IMR-90 (cell line): Measurements from ENCODE around the gene HIKESHI. TPM values are rescaled to one million over a fixed set of nuclear protein-coding genes. Genes with fewer than 3 reads are reported as not detected.

Source experiments
- ATAC-seq: fragments of 200-7000 bp; cut with Tn5 transposase; 2 replicates; pipeline ENCODE4 v1.9.1; 2020; ENCODE audit warnings: low read depth, mild to moderate bottlenecking, moderate library complexity
- BruUV-seq: library from RNA; stranded (reverse); fragments of 400-500 nt; replicated peaks from 2 replicates; lab custom pipeline; 2021; lab: Mats Ljungman, UMichigan
- CTCF ChIA-PET: fragments of 300-600 bp; formaldehyde crosslinking; extraction: SDS; loops from one replicate; lab custom pipeline; 2021; ENCODE audit warnings: antibody characterized with exemption; lab: Yijun Ruan, JAX
- POLR2A ChIA-PET: fragments of 300-600 bp; sonication (Branson Sonifier 250); formaldehyde crosslinking; loops from one replicate; lab custom pipeline; 2022; ENCODE audit warnings: antibody characterized with exemption; ENCODE audit not compliant: unreplicated experiment; lab: Charles Lee
- DNase-seq: peaks from one replicate; pipeline ENCODE4 v3.0.0; 2013
- H2AFZ ChIP-seq: replicated peaks from 2 replicates; pipeline ENCODE3; 2013; ENCODE audit warnings: low read length, mild to moderate bottlenecking; ENCODE audit not compliant: poor library complexity
- H2AK5ac ChIP-seq: 2 replicates; pipeline ENCODE4 v1.6.1; 2013; ENCODE audit warnings: low read depth, low read length, inconsistent platforms
- H2AK9ac ChIP-seq: replicated peaks from 2 replicates; pipeline ENCODE3; 2013; ENCODE audit warnings: mild to moderate bottlenecking, low read depth, low read length, moderate library complexity; ENCODE audit not compliant: poor library complexity
- H2BK120ac ChIP-seq: 2 replicates; pipeline ENCODE4 v1.6.1; 2013; ENCODE audit warnings: low read depth, low read length, inconsistent platforms
- H2BK15ac ChIP-seq: 3 replicates; pipeline ENCODE4 v1.6.1; 2013; ENCODE audit warnings: low read depth, low read length, inconsistent platforms
- H2BK20ac ChIP-seq: 2 replicates; pipeline ENCODE4 v1.6.1; 2013; ENCODE audit warnings: low read depth, mild to moderate bottlenecking, inconsistent platforms, low read length, moderate library complexity
- H2BK5ac ChIP-seq: 2 replicates; pipeline ENCODE4 v1.6.1; 2013; ENCODE audit warnings: mild to moderate bottlenecking, low read depth, low read length, inconsistent platforms; ENCODE audit not compliant: poor library complexity, severe bottlenecking
- H3K14ac ChIP-seq: replicated peaks from 2 replicates; pipeline ENCODE4 v1.6.1; 2013; ENCODE audit warnings: low read depth, low read length, inconsistent platforms
- H3K18ac ChIP-seq: 2 replicates; pipeline ENCODE4 v1.6.1; 2013; ENCODE audit warnings: low read depth, low read length, control low read depth
- H3K23ac ChIP-seq: 2 replicates; pipeline ENCODE4 v1.6.1; 2013; ENCODE audit warnings: low read depth, low read length, inconsistent platforms
- H3K27ac ChIP-seq: 2 replicates; pipeline ENCODE4 v1.5.1; 2013; ENCODE audit warnings: mild to moderate bottlenecking, control low read depth, low read length; ENCODE audit not compliant: insufficient read depth
- H3K27me3 ChIP-seq: 2 replicates; pipeline ENCODE4 v1.6.1; 2013; ENCODE audit warnings: low read length; ENCODE audit not compliant: control insufficient read depth, insufficient read depth
- H3K36me3 ChIP-seq: 2 replicates; pipeline ENCODE4 v1.6.1; 2013; ENCODE audit warnings: low read length, mixed read lengths; ENCODE audit not compliant: control insufficient read depth, insufficient read depth
- H3K4ac ChIP-seq: 2 replicates; pipeline ENCODE4 v1.6.1; 2013; ENCODE audit warnings: low read depth, low read length, inconsistent platforms
- H3K4me1 ChIP-seq: 2 replicates; pipeline ENCODE4 v1.6.1; 2013; ENCODE audit warnings: low read length, mixed read lengths; ENCODE audit not compliant: control insufficient read depth, insufficient read depth
- H3K4me2 ChIP-seq: 2 replicates; pipeline ENCODE4 v1.6.1; 2013; ENCODE audit warnings: low read depth, mild to moderate bottlenecking, control low read depth, low read length, moderate library complexity
- H3K4me3 ChIP-seq: 2 replicates; pipeline ENCODE4 v1.5.1; 2013; ENCODE audit warnings: low read depth, mild to moderate bottlenecking, control low read depth, low read length, moderate library complexity; ENCODE audit not compliant: insufficient read depth
- H3K56ac ChIP-seq: 2 replicates; pipeline ENCODE4 v1.6.1; 2013; ENCODE audit warnings: low read length, inconsistent platforms; ENCODE audit not compliant: insufficient read depth; ENCODE audit errors: extremely low read depth
- H3K79me1 ChIP-seq, 2 experiments: 2 replicates each; pipeline ENCODE4 v1.6.1; 2013; ENCODE audit warnings: low read length in 2 of 2, inconsistent platforms in 1 of 2, low read depth in 1 of 2
- H3K9ac ChIP-seq: 2 replicates; pipeline ENCODE4 v1.6.1; 2013; ENCODE audit warnings: low read depth, low read length, control low read depth
- H3K9me1 ChIP-seq: 2 replicates; pipeline ENCODE4 v1.6.1; 2013; ENCODE audit warnings: low read length, inconsistent platforms; ENCODE audit not compliant: insufficient read depth
- H3K9me3 ChIP-seq: 2 replicates; pipeline ENCODE4 v1.6.1; 2013; ENCODE audit warnings: low read length; ENCODE audit not compliant: control insufficient read depth, insufficient read depth
- H4K20me1 ChIP-seq: 2 replicates; pipeline ENCODE4 v1.6.1; 2013; ENCODE audit warnings: low read length, inconsistent platforms; ENCODE audit not compliant: insufficient read depth
- H4K5ac ChIP-seq: 2 replicates; pipeline ENCODE4 v1.6.1; 2013; ENCODE audit warnings: mild to moderate bottlenecking, low read depth, low read length, control low read depth
- H4K8ac ChIP-seq, 2 experiments: 2 replicates each; pipeline ENCODE4 v1.6.1; 2013; ENCODE audit warnings: low read depth in 2 of 2, low read length in 2 of 2, control low read depth in 1 of 2, inconsistent platforms in 1 of 2
- H4K91ac ChIP-seq: 2 replicates; pipeline ENCODE4 v1.6.1; 2013; ENCODE audit warnings: low read depth, low read length, inconsistent platforms; ENCODE audit not compliant: insufficient read depth
- BHLHE40 ChIP-seq: fragments of 150-350 bp; IDR thresholded peaks from 2 replicates; pipeline ENCODE4 v1.6.1; 2016; ENCODE audit warnings: mild to moderate bottlenecking, low read depth, low read length
- FOS ChIP-seq: fragments of 150-350 bp; IDR thresholded peaks from 2 replicates; pipeline ENCODE4 v1.6.1; 2016; ENCODE audit warnings: low read depth, low read length
- MXI1 ChIP-seq: IDR thresholded peaks from 2 replicates; pipeline ENCODE4 v1.6.1; 2012; ENCODE audit warnings: low read depth, mild to moderate bottlenecking, low read length, moderate library complexity, borderline replicate concordance
- NFE2L2 ChIP-seq: fragments of 150-350 bp; IDR thresholded peaks from 2 replicates; pipeline ENCODE4 v1.6.1; 2016; ENCODE audit warnings: low read depth, mild to moderate bottlenecking, low read length
- WGBS, 2 experiments: methylation state at CpG; one replicate each; pipeline versions ENCODE4 v1.1.5 to v1.1.7; 2013; ENCODE audit warnings: missing lambda C conversion rate in 2 of 2; ENCODE audit not compliant: insufficient read length in 1 of 2; ENCODE audit errors: extremely low coverage in 2 of 2; 5-methylcytosine and 5-hydroxymethylcytosine counted together
- dilution Hi-C: fragments of 300-500 bp; cut with HindIII; formaldehyde crosslinking; loops from one replicate; pipeline ENCODE4 v1.14.3; 2018; ENCODE audit warnings: low sequenced_read_pairs; ENCODE audit not compliant: unreplicated experiment
- in situ Hi-C: fragments of 300-500 bp; cut with MboI; formaldehyde crosslinking; loops from 3 replicates; pipeline ENCODE4 v1.14.3; 2019; ENCODE audit warnings: low sequenced_read_pairs, inconsistent platforms, mixed read lengths
- intact Hi-C: fragments of 100-400 bp; cut with micrococcal nuclease; formaldehyde crosslinking; loops from 2 replicates; pipeline ENCODE4 v1.10.0; 2022
- polyA plus RNA-seq, 3 experiments: library from polyadenylated mRNA; depleted of rRNA; stranded (reverse); fragments of >200 nt; gene quantifications; 2 replicates each; pipeline ENCODE4 v1.2.3, GENCODE V29; 2012; ENCODE audit warnings: low replicate concordance in 1 of 3
- total RNA-seq: library from RNA; depleted of rRNA; stranded (reverse); fragments of >200 nt; gene quantifications from 2 replicates; pipeline ENCODE4 v1.2.3, GENCODE V29; 2012
- TF ChIP-seq, protein P1 (sequence below): fragments of 150-350 bp; IDR thresholded peaks from 2 replicates; pipeline ENCODE4 v1.6.1; 2017; ENCODE audit warnings: mild to moderate bottlenecking, antibody characterized with exemption, low read length, low read depth

The HIKESHI gene
- total and polyA plus RNA-seq, 2 of the 4 experiments (the other 2 are of a cell fraction) = 49.4 to 73.5 TPM

DNA sequence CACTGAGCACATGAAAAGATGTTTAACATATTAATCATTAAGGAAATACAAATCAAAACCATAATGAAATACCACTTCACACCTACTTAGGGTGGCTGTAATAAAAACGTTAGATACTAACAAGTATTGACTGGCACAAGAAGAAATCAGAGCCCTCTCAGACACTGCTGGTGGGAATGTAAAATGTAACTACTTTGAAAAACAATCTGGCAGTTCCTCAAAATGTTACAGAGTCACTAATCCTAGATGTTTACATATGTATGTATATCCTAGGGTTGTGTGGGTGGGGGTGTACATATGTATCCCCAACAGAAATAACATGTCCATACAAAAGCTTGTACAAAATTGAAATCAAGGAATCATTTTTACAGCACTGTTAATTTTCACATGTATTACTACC, 42.3 kb upstream of the HIKESHI start:
- in situ Hi-C loops (no loop called here), intact Hi-C loops (no loop called here), dilution Hi-C loops (no loop called here)
- no peak overlapping the region for H3K4me2 ChIP-seq
- ChIA-PET CTCF (no interaction called here), POLR2A (interaction anchor here (0.7 kb wide), 1 partner anchor 15 kb away, joined by 8 read pairs; no protein-coding TSS in a partner anchor)
- no peak overlapping the region for H2AFZ ChIP-seq
- BruUV-seq = no TSS peak
- no peak overlapping the region for H3K9ac ChIP-seq
- peaks cover 6% of the 10 kb centered on the region; the same call in 1 of the 2 replicates for H3K9me1 ChIP-seq
- H3K79me1 ChIP-seq = peaks cover 22 to 40% of the 10 kb centered on the region in 2 experiments; a peak in 3 of 4 replicates
- H3K18ac ChIP-seq = no peak overlapping the region
- DNase-seq (peak; percentile 5), ATAC-seq (peak; percentile 40)
- H3K4ac ChIP-seq = no peak overlapping the region
- H4K91ac ChIP-seq = no peak overlapping the region
- peaks cover 14% of the 10 kb centered on the region for H3K36me3 ChIP-seq
- no peak overlapping the region for H3K14ac ChIP-seq
- peaks cover 2% of the 10 kb centered on the region; the same call in 1 of the 2 replicates for H3K4me1 ChIP-seq
- H3K9me3 ChIP-seq = no peaks in the 10 kb centered on the region
- no peaks in the 10 kb centered on the region; the same call in 1 of the 2 replicates for H4K20me1 ChIP-seq
- no peak overlapping the region for H4K5ac ChIP-seq
- H2AK9ac ChIP-seq = no peak overlapping the region
- H3K27ac ChIP-seq = no peak overlapping the region
- no peak overlapping the region for H2BK20ac ChIP-seq
- WGBS, 2 experiments = no CpG with 5 or more reads among the region's 1 CpG
- H3K56ac ChIP-seq = no peak overlapping the region
- H2BK5ac ChIP-seq = no peak overlapping the region
- no peak overlapping the region for H2BK120ac ChIP-seq
- H2AK5ac ChIP-seq = no peak overlapping the region
- TF ChIP-seq BHLHE40 (no peak), MXI1 (no peak), NFE2L2 (no peak), FOS (no peak)
- TF ChIP-seq, protein P1, sequence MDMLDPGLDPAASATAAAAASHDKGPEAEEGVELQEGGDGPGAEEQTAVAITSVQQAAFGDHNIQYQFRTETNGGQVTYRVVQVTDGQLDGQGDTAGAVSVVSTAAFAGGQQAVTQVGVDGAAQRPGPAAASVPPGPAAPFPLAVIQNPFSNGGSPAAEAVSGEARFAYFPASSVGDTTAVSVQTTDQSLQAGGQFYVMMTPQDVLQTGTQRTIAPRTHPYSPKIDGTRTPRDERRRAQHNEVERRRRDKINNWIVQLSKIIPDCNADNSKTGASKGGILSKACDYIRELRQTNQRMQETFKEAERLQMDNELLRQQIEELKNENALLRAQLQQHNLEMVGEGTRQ = no peak
- H2BK15ac ChIP-seq = no peak overlapping the region
- H3K23ac ChIP-seq = no peak overlapping the region
- H3K4me3 ChIP-seq = no peak overlapping the region
- no peaks in the 10 kb centered on the region for H3K27me3 ChIP-seq
- no peak overlapping the region for H4K8ac ChIP-seq
